Astrocyte (in vitro differentiated cells and primary cell): ENCODE results near the gene SNRPB2.

Experiments used
- EZH2 ChIP-seq: IDR thresholded peaks from 2 replicates; pipeline ENCODE4 v1.6.1; 2012; ENCODE audit warnings: mild to moderate bottlenecking, low read length, inconsistent platforms; ENCODE audit not compliant: insufficient read depth
- TF ChIP-seq, protein P1 (sequence below): IDR thresholded peaks from 2 replicates; pipeline ENCODE4 v1.5.1; 2011; ENCODE audit warnings: low read depth, mild to moderate bottlenecking, inconsistent platforms, low read length, moderate library complexity; ENCODE audit not compliant: insufficient read depth

DNA sequence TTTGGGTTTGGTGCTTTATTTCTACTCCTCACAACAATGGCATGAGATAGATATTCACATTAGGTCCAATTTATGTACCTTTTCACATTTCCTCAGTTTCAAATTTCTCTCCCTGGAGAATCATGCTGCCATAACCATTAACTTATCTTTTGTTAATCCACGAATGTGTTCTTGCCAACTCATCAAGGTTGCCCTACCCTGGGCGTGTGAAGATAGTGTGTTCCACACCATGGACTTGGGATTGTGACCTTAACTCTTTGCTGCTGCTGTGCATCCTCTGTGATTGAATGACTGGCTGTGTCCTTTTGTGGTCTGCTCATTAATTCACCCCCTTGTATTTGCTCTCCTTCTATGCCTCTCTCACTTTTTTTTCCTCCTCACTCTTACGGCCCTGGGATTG is 34.2 kb upstream of the SNRPB2 start:
- TF ChIP-seq, protein P1, sequence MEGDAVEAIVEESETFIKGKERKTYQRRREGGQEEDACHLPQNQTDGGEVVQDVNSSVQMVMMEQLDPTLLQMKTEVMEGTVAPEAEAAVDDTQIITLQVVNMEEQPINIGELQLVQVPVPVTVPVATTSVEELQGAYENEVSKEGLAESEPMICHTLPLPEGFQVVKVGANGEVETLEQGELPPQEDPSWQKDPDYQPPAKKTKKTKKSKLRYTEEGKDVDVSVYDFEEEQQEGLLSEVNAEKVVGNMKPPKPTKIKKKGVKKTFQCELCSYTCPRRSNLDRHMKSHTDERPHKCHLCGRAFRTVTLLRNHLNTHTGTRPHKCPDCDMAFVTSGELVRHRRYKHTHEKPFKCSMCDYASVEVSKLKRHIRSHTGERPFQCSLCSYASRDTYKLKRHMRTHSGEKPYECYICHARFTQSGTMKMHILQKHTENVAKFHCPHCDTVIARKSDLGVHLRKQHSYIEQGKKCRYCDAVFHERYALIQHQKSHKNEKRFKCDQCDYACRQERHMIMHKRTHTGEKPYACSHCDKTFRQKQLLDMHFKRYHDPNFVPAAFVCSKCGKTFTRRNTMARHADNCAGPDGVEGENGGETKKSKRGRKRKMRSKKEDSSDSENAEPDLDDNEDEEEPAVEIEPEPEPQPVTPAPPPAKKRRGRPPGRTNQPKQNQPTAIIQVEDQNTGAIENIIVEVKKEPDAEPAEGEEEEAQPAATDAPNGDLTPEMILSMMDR = no peak
- TF ChIP-seq EZH2 = no peak
